Measurements from ENCODE around the gene ESRRG.

ESRRG gene

GRCh38 chr1:216627252-216627651 is 96.0 kb downstream of the ESRRG start:
- no peak for DNase-seq (ENCODE audit: low read depth in 2 of 2)

- DNase-seq (ENCODE audit: low read depth in 2 of 2): no peak
Observed at GRCh38 chr1:216626394-216627067, 96.7 kb downstream of the ESRRG start.

- no peak for DNase-seq (ENCODE audit: low read depth in 2 of 2)
Observed at GRCh38 chr1:216621536-216621935, 101.7 kb downstream of the ESRRG start.

GRCh38 chr1:216617081-216617875 is 106.0 kb downstream of the ESRRG start:
- no peak for DNase-seq (ENCODE audit: low read depth in 2 of 2)

- no peak for DNase-seq (ENCODE audit: low read depth in 2 of 2)
Observed at GRCh38 chr1:216616425-216616824, 106.8 kb downstream of the ESRRG start.

- DNase-seq (ENCODE audit: low read depth in 2 of 2): no peak
Observed at GRCh38 chr1:216614011-216614934, 109.0 kb downstream of the ESRRG start.

- DNase-seq (ENCODE audit: low read depth in 2 of 2): no peak
Observed at GRCh38 chr1:216612291-216612690, 110.9 kb downstream of the ESRRG start.

GRCh38 chr1:216607067-216607697 is 116.0 kb downstream of the ESRRG start:
- DNase-seq (ENCODE audit: low read depth in 2 of 2): no peak

- DNase-seq (ENCODE audit: low read depth in 2 of 2): no peak
Observed at GRCh38 chr1:216606047-216606637, 117.1 kb downstream of the ESRRG start.

GRCh38 chr1:216604771-216605170 is 118.5 kb downstream of the ESRRG start:
- no peak for DNase-seq (ENCODE audit: low read depth in 2 of 2)

- DNase-seq (ENCODE audit: low read depth in 2 of 2): no peak
Observed at GRCh38 chr1:216600730-216601609, 122.3 kb downstream of the ESRRG start.

GRCh38 chr1:216599851-216600250 is 123.4 kb downstream of the ESRRG start:
- no peak for DNase-seq (ENCODE audit: low read depth in 2 of 2)

- DNase-seq (ENCODE audit: low read depth in 2 of 2): no peak
Observed at GRCh38 chr1:216598448-216598847, 124.8 kb downstream of the ESRRG start.

GRCh38 chr1:216596281-216596862 is 126.9 kb downstream of the ESRRG start:
- DNase-seq (ENCODE audit: low read depth in 2 of 2): no peak

- no peak for DNase-seq (ENCODE audit: low read depth in 2 of 2)
Observed at GRCh38 chr1:216587715-216588114, 135.5 kb downstream of the ESRRG start.

- no peak for DNase-seq (ENCODE audit: low read depth in 2 of 2)
Observed at GRCh38 chr1:216582151-216582550, 141.1 kb downstream of the ESRRG start.

GRCh38 chr1:216580538-216581057 is 142.6 kb downstream of the ESRRG start:
- no peak for DNase-seq (ENCODE audit: low read depth in 2 of 2)

GRCh38 chr1:216576234-216576937 is 146.8 kb downstream of the ESRRG start:
- no peak for DNase-seq (ENCODE audit: low read depth in 2 of 2)

GRCh38 chr1:216566641-216567205 is 156.5 kb downstream of the ESRRG start:
- DNase-seq (ENCODE audit: low read depth in 2 of 2): no peak
